NCI-H2196 (cell line): ENCODE data around the gene LAGE3.

Experiments
- DNase-seq: peaks from one replicate; lab custom pipeline; 2025; ENCODE audit not compliant: unreplicated experiment; lab: John Stamatoyannopoulos, UW

Gene LAGE3, protein sequence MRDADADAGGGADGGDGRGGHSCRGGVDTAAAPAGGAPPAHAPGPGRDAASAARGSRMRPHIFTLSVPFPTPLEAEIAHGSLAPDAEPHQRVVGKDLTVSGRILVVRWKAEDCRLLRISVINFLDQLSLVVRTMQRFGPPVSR

DNA sequence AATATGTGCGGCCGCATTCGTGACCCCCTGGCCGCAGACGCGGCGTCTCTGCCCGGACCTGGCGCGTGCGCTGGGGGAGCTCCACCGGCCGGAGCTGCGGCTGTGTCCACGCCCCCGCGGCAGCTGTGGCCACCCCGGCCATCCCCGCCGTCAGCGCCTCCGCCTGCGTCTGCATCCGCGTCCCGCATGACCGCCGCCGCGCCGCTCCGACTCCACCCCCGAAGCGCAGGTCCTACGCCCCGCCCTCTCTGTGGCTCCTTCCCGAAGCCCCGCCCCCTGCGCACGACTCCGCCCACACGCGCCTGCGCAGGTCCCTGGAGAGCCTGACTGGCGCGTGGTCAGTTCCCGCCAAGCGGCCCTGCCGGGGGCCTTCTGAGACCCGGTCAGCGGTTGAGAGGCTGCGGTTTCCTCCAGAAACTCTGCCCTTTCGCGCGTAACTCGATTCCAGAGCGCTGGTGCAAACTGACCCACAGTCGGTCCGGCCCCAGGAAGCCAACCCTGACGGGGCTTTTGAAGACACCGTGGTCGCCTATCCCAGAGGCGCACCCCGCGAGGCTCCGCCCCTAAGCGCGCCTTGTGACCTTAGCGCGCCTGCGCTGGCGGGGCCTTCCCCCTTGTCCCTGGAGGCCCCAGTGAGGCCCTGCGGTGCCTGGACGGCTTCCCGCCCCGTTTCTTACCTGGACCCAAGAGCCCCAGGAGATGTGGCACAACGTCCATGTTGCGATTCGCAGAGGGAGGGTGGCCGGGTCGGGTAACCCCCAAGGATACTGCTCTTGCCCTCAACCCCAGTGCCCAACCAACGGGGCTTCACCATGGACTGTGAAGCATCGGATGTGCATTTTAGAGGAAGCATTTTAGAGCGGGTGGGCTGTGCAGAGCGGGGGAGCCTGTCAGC lies at the start of gene LAGE3:
TSS of gene LAGE3 (minus strand) at position 554 of the 895 bp plus-strand sequence. CDS start at position 188, 366 bp downstream.
- peak; percentile 84 for DNase-seq

DNA sequence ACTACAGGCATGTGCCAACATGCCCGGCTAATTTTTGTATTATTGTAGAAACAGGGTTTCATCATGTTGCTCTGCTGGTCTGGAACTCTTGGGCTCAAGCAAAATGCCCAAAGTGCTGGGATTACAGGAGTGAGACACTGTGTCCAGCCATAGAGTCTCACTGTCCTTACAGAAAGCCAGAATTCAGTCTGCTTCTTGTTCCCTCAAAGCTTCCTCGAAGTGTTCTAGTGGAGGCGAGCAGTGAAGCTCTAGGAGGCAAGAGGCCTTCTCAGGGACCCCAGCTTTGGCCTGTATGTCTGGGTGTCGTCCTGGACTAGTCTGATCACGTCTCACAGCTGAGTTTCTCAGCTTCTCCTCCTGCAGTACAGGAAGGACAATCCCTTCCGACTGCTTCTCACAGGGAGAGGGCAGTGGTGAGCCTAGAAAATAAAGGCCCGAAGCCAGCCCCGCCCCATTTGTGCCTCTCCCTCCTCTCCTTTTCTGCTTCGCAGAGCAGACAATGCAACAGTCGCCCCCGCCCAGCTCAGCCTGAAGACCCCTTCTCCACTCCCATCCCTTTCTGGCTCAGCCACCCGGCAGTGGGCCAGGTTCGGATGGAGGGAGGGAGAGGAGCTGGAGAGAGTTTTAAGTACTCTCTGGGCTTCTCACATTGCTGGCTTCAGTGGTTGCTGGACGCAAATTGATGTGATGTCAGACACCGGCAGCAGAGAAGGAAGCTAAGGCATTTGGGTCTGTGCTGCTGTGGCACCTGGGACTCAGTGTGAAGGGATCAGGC lies 48.0 kb upstream of the LAGE3 start:
- DNase-seq, result peak; percentile 68

DNA sequence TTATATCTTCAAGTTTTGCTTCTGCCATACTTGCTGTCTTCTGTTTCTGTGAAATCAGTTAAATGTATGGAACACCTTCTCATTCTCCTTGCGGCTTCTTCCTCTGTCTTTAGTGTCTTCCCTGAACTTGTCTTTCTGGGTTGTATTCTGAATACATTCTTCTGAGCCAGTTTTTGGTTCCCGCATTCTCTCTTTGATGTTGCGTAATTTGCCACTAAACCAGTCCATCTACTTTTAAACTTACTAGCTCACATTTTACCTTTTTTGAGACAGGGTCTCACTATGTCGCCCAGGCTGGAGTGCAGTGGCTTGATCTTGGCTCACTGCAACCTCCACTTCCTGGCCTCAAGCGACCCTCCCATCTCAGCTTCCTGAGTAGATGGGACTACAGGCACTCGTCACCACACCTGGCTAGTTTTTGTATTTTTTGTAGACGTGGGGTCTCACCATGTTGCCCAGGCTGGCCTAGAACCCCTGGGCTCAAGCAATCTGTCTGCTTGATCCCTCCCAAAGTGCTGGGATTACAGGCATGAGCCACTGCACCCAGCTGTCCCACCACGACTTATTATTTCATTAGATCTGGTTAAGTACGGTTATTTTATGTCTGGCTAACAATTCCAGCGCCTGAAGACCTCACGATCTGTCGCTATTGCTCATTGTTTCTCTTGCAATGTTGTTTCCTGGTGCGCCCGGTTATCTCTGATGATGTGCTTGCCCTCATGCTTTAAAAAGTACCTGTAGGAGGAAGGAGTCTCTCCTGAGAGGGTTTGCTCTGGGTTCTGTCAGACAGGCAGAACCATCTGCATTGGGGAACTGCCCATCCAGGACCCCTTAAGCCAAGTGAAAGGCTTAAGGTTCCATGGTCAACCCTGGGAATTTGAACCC lies 46.8 kb upstream of the LAGE3 start:
- no peak for DNase-seq

DNA sequence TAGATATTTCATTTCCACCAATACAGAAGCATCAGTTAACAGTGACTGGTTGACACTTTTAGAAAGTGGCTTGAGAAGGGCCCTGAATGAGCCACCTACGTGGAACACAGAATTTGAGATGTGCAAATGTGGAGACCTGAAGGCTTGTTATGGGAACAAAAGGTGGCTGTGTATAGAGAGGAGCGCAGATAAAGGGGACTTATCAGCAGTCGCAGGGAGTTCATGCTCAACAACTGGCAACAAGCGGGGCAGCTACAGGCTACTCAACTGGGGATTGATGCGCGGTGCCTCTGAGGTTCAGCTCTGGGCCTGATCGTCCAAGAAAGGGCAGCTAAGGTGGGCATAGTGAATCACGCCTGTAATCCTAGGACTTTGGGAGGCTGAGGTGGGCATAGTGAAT lies 40.3 kb upstream of the LAGE3 start:
- no peak for DNase-seq

DNA sequence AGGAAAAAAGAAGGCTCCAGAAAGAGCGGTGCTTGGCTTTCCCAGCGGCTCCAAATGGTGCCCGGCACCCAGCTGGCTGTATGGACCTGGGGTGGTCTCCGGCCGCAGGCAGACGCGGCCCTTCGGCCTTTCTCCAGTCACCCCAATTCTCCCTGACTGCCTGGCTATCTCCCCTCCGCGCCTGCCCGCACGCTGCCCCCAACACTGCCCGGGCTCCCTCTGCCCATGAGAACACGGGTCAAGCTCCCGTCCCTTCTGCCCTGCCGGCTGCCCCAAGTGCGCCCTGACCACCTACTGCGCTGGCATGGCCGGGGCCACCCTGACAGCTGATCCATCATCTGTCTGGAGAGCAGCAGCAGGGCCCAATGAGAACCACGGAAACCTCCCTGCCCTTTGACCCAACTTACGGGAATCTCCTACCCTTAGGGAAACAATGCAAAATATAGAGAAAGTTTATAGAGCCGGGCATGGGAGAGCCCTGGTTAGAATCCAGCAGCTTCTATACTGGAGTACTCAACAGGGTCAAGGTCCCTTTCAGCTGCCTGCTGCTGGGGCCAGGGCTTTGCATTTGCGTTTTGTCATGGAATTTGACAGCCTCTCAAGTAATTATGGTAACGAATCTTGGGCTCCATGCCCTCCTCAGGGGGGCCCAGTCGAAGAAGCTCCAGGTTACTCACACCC lies 38.2 kb upstream of the LAGE3 start:
- DNase-seq, result no peak

DNA sequence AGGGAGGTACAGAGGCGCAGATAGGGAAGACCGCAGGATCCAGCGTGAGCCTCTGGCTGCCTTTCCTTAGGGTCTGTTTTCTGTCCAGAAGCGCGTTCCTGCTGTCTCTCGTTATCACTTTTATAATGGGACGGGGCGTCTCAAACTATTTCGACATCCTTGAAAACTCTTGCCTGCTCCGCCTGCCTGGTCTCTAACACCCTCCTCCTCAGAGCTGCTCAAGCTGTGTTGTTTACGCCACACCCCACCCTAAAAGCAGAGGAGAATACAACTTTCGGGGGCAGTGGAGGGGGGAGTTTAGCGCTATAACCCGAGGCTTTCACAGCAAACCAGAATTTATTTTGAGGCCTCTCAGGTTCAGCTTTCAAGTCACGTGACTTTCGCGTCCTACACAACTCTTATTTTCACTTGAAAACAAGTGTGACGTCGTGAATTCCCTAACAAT lies 37.6 kb upstream of the LAGE3 start:
- DNase-seq, result no peak

DNA sequence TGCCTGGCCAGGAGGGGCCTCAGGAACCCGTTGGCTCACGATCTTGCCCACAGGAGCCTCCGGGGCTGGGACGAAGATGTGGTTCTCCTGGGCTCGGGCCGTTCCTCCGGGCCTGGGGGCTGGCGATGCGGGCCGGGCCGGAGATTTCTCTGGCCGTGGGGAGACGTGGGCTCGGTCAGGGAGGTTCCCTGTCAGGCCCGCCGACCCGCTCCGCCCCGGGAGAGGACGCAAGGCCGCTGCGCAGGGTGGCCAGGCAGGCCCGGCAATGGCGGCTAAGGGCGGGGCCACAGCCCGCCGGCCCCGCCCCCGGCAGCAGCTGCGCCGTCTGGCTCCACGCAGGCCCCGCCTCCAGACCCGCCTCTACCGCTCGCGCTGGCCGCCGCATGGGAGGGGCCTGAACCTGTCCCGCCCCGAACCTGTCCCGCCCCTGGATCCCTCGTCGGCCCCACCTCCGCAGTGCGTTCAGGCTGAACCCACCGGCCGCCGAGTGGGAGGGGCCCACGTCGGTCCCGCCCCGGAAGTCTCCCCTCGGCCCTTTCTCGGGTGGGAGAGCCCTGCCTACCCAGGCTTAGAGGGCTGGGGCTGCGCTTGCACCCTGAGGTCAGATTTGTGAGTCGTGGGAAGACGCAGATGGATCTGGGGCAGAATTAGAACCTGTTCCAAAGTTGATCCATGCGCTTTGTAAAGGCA lies 37.0 kb upstream of the LAGE3 start, which contains the start of gene FAM3A:
TSS of gene FAM3A (minus strand) at position 267 of the 690 bp plus-strand sequence. CDS start 460 bp downstream, outside the sequence.
- peak; percentile 84 for DNase-seq

DNA sequence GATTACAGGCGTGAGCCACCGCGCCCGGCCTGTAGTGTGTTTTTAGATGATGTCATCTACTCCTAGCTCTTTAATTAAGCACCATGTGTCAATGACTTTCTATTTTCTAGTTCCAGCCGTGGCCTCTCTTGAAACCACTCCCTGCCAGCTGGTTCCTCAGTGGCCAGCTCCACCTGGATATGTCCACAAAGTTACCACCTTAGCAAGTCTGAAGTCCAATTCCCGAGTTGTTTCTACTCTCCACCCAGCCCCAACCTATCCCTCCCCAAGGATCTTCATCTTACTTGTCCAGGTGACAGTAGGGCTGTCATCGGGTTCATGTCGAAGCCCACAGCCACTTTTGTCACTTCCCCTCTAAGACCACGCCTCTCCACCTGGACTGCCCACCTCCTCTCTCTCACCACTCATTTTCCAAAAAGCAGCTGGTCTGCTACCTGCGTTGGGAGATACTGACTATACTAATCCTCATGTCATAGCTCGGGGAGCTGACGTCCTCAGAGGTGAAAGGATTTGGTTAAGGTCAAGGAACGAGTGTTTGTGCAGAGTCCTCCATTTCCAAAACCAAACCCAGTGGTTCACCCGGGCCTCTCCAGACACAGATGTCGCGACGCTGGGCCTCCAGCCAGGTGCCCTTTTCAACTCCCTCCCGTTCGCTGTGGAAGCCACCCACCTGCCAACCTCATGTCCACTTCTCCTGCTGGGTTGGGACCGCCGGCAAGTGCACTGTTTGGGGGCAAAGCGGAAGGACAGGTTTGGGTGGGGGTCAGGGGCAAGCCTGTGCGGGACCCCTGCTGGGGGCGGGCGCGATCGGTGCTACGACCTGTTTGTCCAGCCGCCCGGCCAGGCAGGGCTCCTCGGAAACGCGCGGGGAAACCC lies 36.2 kb upstream of the LAGE3 start:
- DNase-seq, result no peak

DNA sequence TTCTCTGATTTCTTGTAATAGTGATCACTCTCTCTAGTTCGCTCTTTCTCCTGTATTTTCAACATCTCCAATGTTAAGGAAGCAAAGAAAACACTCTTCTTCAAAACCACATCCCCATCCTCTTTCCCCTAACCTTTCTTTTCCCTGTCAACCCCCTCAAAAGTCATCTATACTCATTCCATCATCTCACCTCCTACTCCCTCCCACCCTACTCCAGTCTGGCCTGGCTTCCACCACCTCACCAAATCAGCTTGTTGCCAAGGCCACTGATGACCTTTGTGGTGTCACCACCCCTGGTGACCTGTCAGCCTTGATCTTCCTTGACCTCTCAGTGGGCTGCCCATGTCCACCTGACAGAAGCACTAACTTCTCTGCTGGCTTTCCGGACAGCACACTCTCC lies 34.6 kb upstream of the LAGE3 start:
- no peak for DNase-seq

DNA sequence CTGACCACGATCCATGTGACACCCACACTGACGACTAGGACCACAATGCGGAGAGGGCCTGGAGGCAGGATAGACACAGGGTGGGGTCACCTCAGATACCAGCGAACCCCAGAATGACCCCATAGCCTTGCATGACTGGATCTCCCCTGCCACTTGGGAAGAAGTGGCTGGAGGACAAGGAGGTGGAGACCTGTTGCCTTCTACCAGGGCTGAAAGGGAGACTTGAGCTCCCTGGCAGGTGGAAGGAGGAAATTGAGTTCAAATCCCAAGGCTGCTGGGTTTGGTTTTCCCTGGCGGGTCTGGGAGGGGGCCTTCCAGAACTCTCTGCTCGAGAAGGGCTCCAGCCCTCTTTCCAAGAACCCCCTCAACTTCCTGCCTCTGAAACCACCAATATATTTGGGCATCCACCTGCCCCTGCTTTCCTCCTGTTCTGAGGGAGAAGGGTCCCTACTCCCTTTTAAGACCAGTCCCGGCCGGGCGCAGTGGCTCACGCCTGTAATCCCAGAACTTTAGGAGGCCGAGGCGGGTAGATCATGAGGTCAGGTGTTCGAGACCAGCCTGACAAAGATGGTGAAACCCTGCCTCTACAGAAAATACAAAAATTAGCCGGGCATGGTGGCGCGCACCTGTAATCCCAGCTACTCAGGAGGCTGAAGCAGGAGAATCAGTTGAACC lies 33.9 kb upstream of the LAGE3 start:
- no peak for DNase-seq

DNA sequence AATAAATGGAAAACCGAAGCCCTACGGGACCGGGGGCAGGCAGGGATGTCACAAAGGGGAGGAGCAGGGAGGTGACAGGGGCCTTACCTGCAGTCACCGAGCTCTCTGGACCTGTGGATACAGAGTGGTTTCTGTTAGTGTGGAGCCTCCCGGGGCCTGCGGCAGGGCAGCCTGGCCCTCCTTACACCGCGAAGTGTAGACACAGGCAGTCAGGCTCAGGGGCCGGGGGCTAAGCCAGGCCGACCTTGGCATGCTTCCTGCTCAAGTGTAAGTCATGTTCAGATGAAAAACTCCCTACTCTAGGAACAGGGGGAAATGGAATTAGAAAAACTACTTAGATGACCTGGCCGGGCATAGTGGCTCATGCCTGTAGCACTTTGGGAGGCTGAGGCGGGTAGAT lies 32.7 kb upstream of the LAGE3 start:
- no peak for DNase-seq

DNA sequence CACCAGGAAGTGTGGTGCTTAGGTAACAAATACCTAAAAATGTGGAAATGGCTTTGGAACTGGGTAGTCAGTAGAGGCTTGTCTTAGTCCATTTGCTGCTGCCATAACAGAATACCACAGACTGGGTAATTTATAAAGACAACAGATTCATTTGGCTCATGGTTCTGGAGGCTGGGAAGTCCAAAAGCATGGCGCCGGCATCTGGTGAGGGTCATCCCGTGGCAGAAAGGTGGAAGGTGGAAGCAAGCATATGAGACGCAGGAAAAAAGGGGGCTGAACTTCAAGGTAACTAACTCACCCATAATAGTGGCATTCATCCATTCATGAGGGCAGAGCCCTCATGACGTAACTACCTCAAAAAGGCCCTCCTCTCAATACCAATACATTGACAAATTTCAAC lies 30.4 kb upstream of the LAGE3 start:
- DNase-seq, result no peak

DNA sequence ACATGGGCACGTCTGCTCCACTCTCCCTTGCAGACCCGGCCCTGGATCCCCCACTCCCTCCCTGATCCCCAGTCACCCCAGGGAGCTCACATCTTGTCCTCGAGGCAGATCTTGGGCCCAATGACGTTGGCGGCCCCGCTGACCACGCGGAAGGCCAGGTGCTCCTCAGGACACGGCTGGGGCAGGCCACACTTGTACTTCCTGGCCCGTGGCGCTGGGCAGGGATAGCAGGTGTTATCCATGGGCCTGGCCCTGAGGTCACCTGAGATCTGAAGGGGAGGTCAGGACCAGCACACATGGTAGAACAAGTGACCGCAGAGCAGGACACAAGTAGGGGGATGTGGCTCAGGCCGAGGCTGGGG lies 29.3 kb upstream of the LAGE3 start:
- DNase-seq, result no peak

DNA sequence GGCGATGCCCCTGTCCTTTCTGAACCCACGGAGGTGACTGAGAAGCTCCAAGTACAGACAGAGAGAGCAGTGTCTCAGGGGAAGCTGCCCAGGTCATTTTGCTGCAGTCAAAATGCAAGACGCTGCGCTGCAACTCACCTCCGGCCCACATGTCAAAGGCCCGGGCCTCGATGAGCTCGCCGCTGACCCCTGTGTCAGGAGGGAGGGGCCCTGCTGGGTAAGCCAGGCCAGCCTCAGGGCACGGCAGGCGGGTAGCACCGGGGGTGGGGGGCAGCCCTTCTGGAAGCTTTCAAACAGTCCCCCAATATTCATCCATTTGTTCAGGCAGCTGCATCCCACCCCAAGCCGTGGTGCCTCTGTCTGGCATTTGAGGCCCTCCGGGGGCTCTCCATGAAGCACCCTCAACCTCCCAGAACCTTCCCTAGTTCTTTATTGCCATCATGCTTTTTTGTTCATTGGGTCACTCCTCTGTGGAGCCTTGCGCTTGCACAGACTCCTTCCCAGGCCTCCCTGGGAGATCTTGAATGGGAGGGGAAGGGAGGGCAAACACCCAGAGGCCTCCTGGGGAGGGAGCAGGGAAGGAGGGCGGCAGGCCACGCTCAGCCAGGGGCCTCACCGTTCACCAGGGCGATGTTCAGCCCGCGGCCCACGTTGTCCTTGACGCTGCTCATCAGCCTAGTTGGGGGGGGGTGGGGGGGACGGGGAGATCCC lies 28.7 kb upstream of the LAGE3 start:
- DNase-seq, result no peak

DNA sequence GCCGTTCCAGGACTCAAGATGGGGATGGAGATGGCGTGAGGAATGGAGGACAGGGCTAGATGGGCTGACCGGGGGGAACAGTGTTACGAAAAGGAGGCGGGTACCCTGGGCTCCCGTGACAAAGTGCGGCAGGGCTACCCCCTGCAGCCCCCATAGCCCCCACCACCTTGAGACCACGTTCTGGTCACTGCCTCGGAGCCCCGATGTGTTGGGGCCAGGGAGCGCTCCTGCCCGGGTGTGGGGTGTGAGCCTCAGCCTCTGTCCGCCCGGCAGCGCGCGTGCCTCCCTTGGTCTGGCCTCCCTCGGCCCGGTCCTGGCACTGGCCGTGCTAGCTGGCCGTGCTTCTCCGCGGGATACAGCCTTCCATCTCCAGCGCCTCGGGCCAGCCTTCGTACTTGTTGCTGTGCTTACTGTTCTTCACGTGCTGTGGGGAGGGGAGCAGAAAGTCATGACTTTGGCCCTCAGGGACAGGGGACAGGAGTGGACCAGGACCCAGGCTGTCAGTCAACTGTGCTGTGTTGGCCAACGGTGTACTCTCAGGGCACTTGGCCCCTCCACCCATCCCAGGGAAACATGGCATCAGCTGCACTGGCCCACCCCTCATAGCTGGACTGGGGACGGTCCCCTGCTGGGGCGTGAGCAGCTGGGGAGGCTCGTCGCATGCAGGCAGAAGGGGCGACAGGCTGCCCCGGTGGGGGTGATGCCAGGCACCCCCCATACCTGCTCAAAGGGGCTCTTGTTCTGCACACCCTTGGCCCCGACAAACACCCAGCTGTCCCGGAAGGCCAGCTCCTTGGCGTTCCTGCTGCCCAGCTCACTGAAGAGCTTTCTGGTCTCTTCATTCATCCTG lies 27.6 kb upstream of the LAGE3 start:
- no peak for DNase-seq

DNA sequence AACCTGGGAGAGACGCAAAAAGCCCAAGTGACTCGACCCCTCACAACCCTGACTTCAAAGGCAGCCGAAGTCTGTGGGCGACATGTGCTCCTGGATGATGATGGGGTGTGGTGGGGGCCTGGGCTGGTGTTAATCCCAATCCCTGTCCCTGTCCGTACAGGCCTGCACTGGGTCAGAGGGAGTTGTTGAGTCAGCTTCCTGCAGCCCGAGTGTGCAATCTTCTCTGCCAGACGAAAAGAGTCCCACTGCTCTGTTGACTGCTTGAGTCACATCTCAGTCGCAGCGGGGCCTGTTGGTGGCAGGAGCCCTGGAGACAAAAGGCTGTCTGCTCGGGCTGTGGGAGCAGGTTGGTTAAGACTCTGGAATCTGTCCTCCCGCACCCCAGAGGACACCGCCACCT lies 26.7 kb upstream of the LAGE3 start:
- DNase-seq, result no peak

DNA sequence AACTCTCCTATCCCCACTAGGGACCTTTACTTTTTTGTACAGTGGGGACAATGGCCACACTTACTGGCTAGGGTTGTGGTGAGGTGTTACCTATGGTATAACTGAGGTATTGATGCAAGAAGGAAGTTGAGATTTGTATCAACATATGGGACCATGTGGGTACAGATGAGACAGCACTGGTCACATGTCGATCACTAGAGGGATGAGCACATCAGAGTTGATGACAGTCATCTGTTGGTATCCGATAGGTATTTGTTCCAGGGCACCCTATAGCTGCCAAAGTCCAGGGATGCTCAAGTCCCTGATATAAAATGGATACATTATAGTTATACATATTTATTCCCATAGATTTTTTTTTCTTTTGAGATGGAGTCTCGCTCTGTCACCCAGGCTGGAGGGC lies 23.9 kb upstream of the LAGE3 start:
- DNase-seq, result no peak
